Osteoblast (primary cell): Measurements from ENCODE around the gene LRRC36. TPM values are rescaled to one million over a fixed set of nuclear protein-coding genes. Genes with fewer than 3 reads are reported as not detected.
A peak's percentile ranks its signal among the peaks of the same experiment; 100 is the strongest.

ENCODE experiments used
- DNase-seq: peaks from one replicate; pipeline ENCODE4 v3.0.0; 2011; ENCODE audit warnings: low spot score, mixed read lengths; ENCODE audit not compliant: insufficient read length; ENCODE audit errors: missing footprints
- H2AFZ ChIP-seq: 2 replicates; pipeline ENCODE4 v1.6.0; 2011; ENCODE audit warnings: mild to moderate bottlenecking, low read length
- H3K27ac ChIP-seq: 2 replicates; pipeline ENCODE4 v1.5.1; 2011; ENCODE audit warnings: mild to moderate bottlenecking, low read depth, low read length, moderate library complexity
- H3K27me3 ChIP-seq: 2 replicates; pipeline ENCODE4 v1.6.0; 2012; ENCODE audit warnings: mild to moderate bottlenecking, control low read depth, inconsistent platforms, low read length, moderate library complexity; ENCODE audit not compliant: insufficient read depth
- H3K36me3 ChIP-seq: 2 replicates; pipeline ENCODE4 v1.5.1; 2011; ENCODE audit warnings: mild to moderate bottlenecking, low read length, control low read depth, moderate library complexity; ENCODE audit not compliant: insufficient read depth
- H3K4me1 ChIP-seq: 2 replicates; pipeline ENCODE4 v1.5.1; 2011; ENCODE audit warnings: mild to moderate bottlenecking, low read length, control low read depth, moderate library complexity; ENCODE audit not compliant: insufficient read depth
- H3K4me2 ChIP-seq: 2 replicates; pipeline ENCODE4 v1.6.0; 2011; ENCODE audit warnings: mild to moderate bottlenecking, low read length; ENCODE audit not compliant: insufficient read depth
- H3K4me3 ChIP-seq: fragments of 200-600 bp; sonication (generic); 3 replicates; pipeline ENCODE4 v1.5.1; 2012; ENCODE audit warnings: mild to moderate bottlenecking, low read length, inconsistent platforms; ENCODE audit not compliant: insufficient read depth
- H3K79me2 ChIP-seq: 2 replicates; pipeline ENCODE4 v1.6.0; 2012; ENCODE audit warnings: mild to moderate bottlenecking, low read length, control low read depth, inconsistent platforms; ENCODE audit not compliant: insufficient read depth
- H3K9me3 ChIP-seq: 2 replicates; pipeline ENCODE4 v1.5.1; 2011; ENCODE audit warnings: low read depth, low read length, control low read depth
- H4K20me1 ChIP-seq: 2 replicates; pipeline ENCODE4 v1.6.0; 2012; ENCODE audit warnings: mild to moderate bottlenecking, low read length, control low read depth; ENCODE audit not compliant: insufficient read depth
- total RNA-seq: library from RNA; depleted of rRNA; stranded (reverse); fragments of >200 nt; gene quantifications from 2 replicates; pipeline ENCODE4 v1.2.3, GENCODE V29; 2012
- TF ChIP-seq, protein P1 (sequence below): IDR thresholded peaks from 2 replicates; pipeline ENCODE4 v1.5.1; 2011; ENCODE audit warnings: mild to moderate bottlenecking, low read depth, low read length, moderate library complexity; ENCODE audit errors: extremely low read depth

Gene LRRC36
- total RNA-seq, 1 donor: not detected

DNA sequence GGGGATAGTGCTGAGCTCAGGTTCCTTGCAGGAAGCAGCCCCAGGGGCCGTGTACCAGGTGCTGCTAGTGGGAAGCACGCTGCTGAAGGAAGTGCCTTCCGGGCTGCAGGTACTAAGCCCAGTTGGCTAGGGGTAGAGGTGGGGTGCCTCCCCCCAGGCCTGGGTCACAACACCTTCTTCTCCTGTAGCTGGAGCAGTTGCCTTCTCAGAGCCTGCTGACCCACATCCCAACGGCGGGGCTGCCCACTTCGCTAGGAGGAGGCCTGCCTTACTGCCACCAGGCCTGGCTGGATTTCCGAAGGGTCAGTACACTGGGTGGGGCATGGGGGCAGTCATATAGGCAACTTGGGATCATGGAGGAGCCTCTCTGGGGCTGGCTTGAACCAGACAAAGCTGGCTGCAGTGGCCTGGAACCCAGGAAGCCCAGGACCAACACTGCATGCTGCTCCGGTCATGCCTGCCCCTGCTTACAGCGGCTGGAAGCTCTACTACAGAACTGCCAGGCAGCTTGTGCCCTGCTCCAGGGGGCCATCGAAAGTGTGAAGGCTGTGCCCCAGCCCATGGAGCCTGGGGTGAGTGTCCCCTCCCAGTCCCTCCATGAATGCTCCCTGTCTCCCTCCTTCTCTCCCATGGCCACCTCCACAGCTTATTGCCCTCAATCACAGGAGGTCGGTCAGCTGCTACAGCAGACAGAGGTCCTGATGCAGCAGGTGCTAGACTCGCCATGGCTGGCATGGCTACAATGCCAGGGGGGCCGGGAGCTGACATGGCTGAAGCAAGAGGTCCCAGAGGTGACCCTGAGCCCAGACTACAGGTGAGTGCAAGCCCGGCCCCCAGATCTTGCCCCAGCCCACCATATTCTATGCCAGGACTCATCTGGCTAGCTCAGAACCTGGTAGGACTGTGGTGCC lies 44.8 kb upstream of the LRRC36 start:
- peak; percentile 83 for DNase-seq
- Histone ChIP-seq H2AFZ (no peak overlapping the region), H4K20me1 (no peaks in the 10 kb centered on the region), H3K79me2 (peaks cover 8% of the 10 kb centered on the region), H3K9me3 (no peaks in the 10 kb centered on the region), H3K4me2 (no peak overlapping the region), H3K27ac (no peak overlapping the region), H3K4me3 (no peak overlapping the region), H3K36me3 (peaks cover 26% of the 10 kb centered on the region), H3K27me3 (no peaks in the 10 kb centered on the region), H3K4me1 (peaks cover 32% of the 10 kb centered on the region)
- TF ChIP-seq, protein P1, sequence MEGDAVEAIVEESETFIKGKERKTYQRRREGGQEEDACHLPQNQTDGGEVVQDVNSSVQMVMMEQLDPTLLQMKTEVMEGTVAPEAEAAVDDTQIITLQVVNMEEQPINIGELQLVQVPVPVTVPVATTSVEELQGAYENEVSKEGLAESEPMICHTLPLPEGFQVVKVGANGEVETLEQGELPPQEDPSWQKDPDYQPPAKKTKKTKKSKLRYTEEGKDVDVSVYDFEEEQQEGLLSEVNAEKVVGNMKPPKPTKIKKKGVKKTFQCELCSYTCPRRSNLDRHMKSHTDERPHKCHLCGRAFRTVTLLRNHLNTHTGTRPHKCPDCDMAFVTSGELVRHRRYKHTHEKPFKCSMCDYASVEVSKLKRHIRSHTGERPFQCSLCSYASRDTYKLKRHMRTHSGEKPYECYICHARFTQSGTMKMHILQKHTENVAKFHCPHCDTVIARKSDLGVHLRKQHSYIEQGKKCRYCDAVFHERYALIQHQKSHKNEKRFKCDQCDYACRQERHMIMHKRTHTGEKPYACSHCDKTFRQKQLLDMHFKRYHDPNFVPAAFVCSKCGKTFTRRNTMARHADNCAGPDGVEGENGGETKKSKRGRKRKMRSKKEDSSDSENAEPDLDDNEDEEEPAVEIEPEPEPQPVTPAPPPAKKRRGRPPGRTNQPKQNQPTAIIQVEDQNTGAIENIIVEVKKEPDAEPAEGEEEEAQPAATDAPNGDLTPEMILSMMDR: no peak

DNA sequence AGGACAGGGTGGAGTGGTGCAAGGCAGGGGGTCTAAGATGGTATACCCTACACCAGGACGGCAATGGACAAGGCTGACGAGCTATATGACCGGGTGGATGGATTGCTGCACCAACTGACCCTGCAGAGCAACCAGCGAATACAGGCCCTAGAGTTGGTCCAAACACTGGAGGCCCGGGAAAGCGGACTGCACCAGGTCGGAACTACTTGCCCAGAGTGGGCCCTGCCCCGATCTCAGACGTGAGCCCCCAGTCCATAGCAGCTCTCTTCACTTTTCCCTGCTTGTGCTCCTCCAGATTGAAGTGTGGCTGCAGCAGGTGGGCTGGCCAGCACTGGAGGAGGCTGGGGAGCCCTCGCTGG lies 44.2 kb upstream of the LRRC36 start:
- Histone ChIP-seq H3K4me1 (peaks cover 26% of the 10 kb centered on the region), H3K9me3 (no peaks in the 10 kb centered on the region), H3K27me3 (no peaks in the 10 kb centered on the region), H3K79me2 (peaks cover 8% of the 10 kb centered on the region), H2AFZ (no peak overlapping the region), H3K27ac (no peak overlapping the region), H3K36me3 (peaks cover 30% of the 10 kb centered on the region), H3K4me3 (no peak overlapping the region), H4K20me1 (no peaks in the 10 kb centered on the region), H3K4me2 (no peak overlapping the region)
- TF ChIP-seq, protein P1: no peak
- DNase-seq: peak; percentile 30

DNA sequence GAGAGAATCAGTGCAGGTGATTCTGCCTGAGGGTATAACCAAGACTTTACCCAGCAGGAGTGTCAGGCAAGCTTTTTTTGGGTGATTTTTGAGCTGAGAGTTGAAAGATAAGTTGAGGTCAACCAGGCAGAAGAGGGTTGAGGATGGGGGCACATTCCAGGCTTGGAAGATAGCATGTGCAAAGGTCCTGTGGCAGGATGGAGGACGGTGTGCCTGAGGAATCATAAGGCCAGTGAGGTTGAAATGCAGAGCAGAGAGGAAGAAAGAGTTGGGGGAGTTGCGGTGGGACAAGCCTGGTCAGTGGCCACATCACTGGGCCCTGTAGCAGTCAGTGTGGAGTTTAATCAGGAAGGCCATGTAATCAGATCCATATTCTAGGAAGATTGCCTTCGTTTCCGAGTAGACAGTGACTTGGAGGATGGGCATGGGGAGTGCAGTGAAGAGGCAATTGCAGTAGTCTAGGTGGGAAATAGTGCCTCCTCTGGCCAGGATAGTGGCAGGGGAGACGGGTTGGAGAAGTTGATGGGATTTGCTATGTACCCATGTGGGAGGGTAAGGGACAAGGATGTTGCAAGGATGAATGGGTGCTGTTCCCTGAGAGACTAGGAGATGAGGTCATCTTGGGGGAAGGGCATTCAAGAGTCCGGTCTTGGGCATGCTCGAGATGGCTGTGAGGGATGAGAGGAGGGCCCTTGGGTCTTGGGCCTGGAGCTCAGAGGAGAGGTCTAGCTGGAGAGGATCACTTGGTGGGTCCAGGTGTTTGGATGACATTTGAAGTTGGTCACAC lies 43.4 kb upstream of the LRRC36 start:
- H3K36me3 ChIP-seq: peaks cover 30% of the 10 kb centered on the region
- no peak overlapping the region for H3K4me3 ChIP-seq
- no peaks in the 10 kb centered on the region for H3K9me3 ChIP-seq
- peaks cover 18% of the 10 kb centered on the region for H3K4me1 ChIP-seq
- no peaks in the 10 kb centered on the region for H4K20me1 ChIP-seq
- H3K79me2 ChIP-seq: peaks cover 8% of the 10 kb centered on the region
- H3K27ac ChIP-seq: peak overlapping the region; percentile 39
- DNase-seq: peak; percentile 92
- H3K27me3 ChIP-seq: no peaks in the 10 kb centered on the region
- H3K4me2 ChIP-seq: no peak overlapping the region
- TF ChIP-seq, protein P1: peak; percentile 17
- no peak overlapping the region for H2AFZ ChIP-seq
